ENCODE results near the gene LUM.

DNA sequence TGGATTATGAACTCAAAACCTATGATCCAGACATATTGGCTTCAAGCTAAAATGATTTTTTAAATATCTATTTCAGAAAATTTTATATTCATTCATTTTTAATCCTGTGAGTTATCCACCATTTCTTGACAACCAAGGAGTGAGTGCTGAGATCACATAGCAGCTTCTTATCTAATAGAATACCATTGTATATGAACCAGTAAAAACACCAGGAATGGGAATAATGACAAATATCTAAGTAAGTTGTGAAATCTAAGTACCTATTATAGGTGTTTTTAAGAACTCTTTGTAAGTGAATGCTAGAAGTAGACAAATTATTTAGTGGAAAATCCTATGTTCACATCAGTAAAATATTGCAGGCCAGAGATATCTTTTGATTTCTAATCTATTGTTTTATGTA, 8.2 kb downstream of the LUM start:
- TF ChIP-seq, protein P1, sequence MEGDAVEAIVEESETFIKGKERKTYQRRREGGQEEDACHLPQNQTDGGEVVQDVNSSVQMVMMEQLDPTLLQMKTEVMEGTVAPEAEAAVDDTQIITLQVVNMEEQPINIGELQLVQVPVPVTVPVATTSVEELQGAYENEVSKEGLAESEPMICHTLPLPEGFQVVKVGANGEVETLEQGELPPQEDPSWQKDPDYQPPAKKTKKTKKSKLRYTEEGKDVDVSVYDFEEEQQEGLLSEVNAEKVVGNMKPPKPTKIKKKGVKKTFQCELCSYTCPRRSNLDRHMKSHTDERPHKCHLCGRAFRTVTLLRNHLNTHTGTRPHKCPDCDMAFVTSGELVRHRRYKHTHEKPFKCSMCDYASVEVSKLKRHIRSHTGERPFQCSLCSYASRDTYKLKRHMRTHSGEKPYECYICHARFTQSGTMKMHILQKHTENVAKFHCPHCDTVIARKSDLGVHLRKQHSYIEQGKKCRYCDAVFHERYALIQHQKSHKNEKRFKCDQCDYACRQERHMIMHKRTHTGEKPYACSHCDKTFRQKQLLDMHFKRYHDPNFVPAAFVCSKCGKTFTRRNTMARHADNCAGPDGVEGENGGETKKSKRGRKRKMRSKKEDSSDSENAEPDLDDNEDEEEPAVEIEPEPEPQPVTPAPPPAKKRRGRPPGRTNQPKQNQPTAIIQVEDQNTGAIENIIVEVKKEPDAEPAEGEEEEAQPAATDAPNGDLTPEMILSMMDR (IDR thresholded peaks at IDR 0.05 in 8 of 11, conservative IDR thresholded peaks at IDR 0.05 in 3 of 11) = no peak
- no peak for TF ChIP-seq POLR2AphosphoS5 (IDR thresholded peaks at IDR 0.05)
